Measurements from ENCODE around the gene FBN1.

- TF ChIP-seq CTCF (IDR thresholded peaks at IDR 0.05; ENCODE audit: low read depth, low read length) (no peak), EZH2phosphoT487 (IDR thresholded peaks at IDR 0.05; ENCODE audit: low read depth) (no peak)
These were observed 194.3 kb downstream of the FBN1 start for GRCh38 chr15:48451241-48451640.
